ENCODE data around the gene MTX2.

MTX2 gene

GRCh38 chr2:176385838-176386237, 116.6 kb downstream of the MTX2 start:
- H3K27ac ChIP-seq: no peak overlapping the region
- H3K36me3 ChIP-seq: no peaks in the 10 kb centered on the region
- H3K4me1 ChIP-seq (ENCODE audit: control insufficient read depth in 1 of 2, insufficient read depth in 1 of 2, low read depth in 1 of 2, low read length in 1 of 2): no peaks in the 10 kb centered on the region
- peaks cover 51% of the 10 kb centered on the region for H3K27me3 ChIP-seq
- H3K4me3 ChIP-seq (ENCODE audit: low read depth in 1 of 2, low read length in 1 of 2): no peak overlapping the region
- H3K9me3 ChIP-seq: no peaks in the 10 kb centered on the region
- no peak for TF ChIP-seq CTCF (IDR thresholded peaks at IDR 0.05)

Data from neutrophil (primary cell).